Measurements from ENCODE around the gene RAB44.

- no peak for TF ChIP-seq POLR2AphosphoS5 (IDR thresholded peaks at IDR 0.05; ENCODE audit: low read depth, low read length)
- TF ChIP-seq, protein P1, sequence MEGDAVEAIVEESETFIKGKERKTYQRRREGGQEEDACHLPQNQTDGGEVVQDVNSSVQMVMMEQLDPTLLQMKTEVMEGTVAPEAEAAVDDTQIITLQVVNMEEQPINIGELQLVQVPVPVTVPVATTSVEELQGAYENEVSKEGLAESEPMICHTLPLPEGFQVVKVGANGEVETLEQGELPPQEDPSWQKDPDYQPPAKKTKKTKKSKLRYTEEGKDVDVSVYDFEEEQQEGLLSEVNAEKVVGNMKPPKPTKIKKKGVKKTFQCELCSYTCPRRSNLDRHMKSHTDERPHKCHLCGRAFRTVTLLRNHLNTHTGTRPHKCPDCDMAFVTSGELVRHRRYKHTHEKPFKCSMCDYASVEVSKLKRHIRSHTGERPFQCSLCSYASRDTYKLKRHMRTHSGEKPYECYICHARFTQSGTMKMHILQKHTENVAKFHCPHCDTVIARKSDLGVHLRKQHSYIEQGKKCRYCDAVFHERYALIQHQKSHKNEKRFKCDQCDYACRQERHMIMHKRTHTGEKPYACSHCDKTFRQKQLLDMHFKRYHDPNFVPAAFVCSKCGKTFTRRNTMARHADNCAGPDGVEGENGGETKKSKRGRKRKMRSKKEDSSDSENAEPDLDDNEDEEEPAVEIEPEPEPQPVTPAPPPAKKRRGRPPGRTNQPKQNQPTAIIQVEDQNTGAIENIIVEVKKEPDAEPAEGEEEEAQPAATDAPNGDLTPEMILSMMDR (IDR thresholded peaks at IDR 0.05): no peak
- no peak for TF ChIP-seq MXI1 (IDR thresholded peaks at IDR 0.05; ENCODE audit: low read depth, low read length)
- no peak for TF ChIP-seq GABPA (IDR thresholded peaks at IDR 0.05; ENCODE audit: low read depth)
- no peak for TF ChIP-seq TEAD4 (IDR thresholded peaks at IDR 0.05; ENCODE audit: borderline replicate concordance, insufficient read depth)
These were observed 41.2 kb upstream of the RAB44 start for GRCh38 chr6:36656441-36656840.

Data from SK-N-SH (cell line).